Measurements from ENCODE around the gene HPS5. TPM values are rescaled to one million over a fixed set of nuclear protein-coding genes. Genes with fewer than 3 reads are reported as not detected.

Gene HPS5
- total RNA-seq, 1 experiment from 2014 or later: 16.0 TPM

DNA sequence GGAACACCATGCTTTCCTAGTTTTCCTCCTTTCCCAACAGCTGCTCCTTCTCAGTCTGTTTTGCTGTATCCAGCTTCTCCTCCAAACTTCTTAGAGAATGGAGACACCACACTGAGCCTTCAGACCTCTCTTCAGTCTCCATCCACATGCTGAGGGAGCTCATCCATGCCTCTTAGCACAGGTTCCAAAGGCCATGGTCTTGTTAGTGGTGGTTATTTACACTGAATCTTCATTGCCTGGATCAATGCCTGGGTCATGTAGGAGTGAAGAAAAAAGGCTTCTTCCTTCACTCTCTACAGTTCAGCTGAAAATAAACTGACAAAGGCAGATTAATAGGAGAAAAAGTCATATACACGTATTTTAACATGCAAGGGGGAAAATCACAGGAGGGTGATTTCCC lies 82.3 kb downstream of the HPS5 start:
- no peak for DNase-seq (ENCODE audit: low read depth)

DNA sequence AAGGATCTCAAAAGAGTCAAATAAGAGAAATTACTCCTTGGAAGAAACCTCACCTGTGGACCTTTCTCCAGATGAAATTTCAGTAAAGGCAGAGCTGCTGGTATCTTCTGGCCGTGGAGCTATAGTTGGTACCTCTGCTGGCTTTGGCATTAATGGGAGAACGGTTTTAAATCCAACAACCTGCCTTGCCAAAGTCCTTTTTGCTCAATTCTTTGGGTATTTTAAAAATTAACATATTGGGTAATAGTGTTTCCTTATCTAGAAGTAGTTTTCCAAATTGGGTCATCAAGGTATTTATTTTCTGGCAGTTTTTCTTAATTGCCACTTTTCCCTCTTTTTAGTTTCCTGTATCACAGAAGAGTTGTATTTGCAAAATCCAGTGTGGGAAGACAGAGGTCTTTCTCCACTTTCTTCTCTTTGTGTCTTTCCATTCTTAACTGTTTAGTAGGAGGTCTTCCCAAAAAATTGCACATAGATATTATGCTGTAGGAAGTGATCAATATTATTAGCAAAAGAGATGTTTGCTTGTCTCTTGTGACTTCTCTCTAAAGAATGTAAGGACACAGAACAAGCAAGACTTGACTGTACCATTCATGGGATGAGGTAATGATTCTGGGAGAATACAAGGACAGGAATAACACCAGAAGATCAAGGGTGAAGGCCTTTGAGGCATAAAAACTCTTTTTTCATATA lies 85.1 kb downstream of the HPS5 start, which contains the start of gene SAA4:
Gene SAA4, minus strand, starts transcription at position 139 of the 693 bp plus-strand sequence. CDS start 876 bp downstream, outside the sequence.
- DNase-seq (ENCODE audit: low read depth): no peak

DNA sequence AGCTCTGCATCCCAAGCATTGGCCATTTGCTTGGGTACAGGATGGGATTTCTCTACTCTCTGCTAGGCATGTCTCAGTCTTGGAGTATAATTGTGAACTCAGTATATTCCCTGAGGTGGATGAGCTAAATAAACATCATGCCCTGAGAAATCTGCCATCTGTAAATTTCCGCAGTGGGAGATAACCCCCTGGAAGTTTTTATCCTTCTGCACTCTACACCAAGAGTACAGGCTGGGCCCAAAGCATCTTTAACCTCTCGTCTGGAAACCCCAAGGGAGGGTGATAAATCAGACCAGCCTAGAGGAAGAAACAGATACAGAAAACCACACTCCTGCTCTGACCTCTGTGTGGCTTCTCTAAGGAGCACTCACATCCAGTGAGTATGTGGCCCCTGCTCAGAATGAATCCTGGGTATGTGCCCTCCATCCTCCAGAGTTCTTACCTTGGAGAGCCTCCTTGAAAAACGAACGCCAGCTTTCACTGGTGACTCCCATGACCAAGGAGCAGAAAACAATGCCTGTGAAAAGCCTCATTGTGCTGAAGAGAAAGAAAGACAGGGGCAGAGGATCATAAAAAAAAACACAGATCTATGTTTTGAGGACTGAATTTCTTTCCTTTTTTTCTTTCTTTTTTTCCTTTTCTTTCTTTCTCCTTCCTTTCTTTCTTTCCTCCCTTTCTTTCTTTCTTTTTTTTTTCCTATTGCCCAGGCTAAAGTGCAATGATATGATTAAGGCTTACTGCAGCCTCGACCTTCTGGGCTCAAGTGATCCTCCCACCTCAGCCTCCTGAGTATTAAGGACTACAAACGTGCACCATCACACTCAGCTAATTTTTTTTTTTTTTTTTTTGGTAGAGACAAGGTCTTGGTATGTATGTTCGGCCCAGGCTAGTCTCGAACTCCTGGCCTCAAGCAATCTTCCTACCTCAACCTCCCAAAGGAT lies 86.3 kb downstream of the HPS5 start:
- no peak for DNase-seq (ENCODE audit: low read depth)

DNA sequence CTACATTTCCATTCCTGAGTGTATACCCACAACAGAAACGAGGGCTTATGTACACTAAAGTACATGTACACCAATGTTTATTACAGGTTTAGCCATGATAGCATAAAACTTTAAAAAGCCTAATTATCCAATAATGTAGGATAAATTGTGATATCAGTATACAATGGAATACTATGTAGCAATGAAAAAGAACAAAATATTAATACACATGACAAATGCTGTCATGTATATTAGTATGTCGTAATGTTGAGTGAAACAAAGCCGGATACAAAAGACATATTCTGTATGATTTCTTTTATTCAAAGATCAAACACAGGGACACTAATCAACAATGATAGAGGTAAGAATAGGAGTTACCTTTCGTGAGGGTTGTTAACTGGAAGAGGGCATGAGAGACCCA lies 88.0 kb downstream of the HPS5 start:
- DNase-seq (ENCODE audit: low read depth): no peak

DNA sequence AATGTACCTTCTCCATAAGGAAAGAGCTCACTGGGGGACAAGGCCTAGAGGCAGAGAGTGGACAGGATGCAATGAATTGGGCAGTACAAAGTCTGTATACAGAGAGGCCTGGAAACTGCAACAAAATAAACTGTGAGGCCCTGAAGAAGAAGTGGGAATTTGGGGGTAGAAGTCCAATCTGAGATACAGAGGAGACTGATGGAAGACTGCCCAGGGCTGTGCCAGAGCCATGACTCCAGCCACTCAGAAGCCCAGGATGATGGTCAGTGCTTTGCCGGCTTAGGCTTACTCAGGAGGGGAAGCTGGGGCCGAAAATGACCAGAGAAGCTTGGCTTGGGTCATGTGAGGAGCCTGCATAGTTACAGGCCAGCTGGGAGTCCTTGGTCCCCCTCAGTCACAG lies 91.1 kb downstream of the HPS5 start:
- DNase-seq (ENCODE audit: low read depth): no peak

DNA sequence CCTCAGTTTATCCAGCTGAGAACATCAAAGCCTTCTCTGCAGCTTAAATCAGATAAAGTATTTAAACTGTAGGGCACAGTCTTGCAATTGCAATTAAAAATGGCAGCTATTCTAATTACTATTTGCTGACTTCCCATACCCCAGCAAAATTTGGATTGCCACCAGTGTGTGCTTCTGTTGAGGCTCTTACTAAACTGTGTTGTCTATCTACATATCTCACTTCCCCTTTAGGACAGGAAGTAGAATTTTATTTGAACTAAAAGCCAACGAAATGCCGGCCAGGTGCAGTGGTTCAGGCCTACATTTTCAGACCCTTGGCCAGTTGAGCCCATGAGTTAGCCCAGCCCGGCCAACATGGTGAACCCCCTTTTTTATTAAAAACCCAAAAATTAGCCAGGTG lies 92.4 kb downstream of the HPS5 start:
- DNase-seq (ENCODE audit: low read depth): no peak

Other genes starting within 250 kb of the HPS5 start
- 30.9 and 31.7 TPM in 2 replicates for gene SAAL1, start 216.1 kb downstream of the HPS5 start, total RNA-seq (2014; rRNA removed; shearing (Covaris generic))
- gene MRGPRX3, start 189.6 kb downstream of the HPS5 start, total RNA-seq (2014; rRNA removed; shearing (Covaris generic)): not detected in 2 replicates
- gene MRGPRX4, start 149.3 kb downstream of the HPS5 start, total RNA-seq (2014; rRNA removed; shearing (Covaris generic)): not detected in 2 replicates
- gene SAA4, start 85.3 kb downstream of the HPS5 start, total RNA-seq (2014; rRNA removed; shearing (Covaris generic)): not detected in 2 replicates
- gene SAA2, start 73.5 kb downstream of the HPS5 start, total RNA-seq (2014; rRNA removed; shearing (Covaris generic)): 0.20 and 0.84 TPM in 2 replicates
- not detected in 2 replicates for gene SAA1, start 55.9 kb downstream of the HPS5 start, total RNA-seq (2014; rRNA removed; shearing (Covaris generic))
- gene GTF2H1, start 427 bp upstream of the HPS5 start, total RNA-seq (2014; rRNA removed; shearing (Covaris generic)): 53.6 and 74.5 TPM in 2 replicates
- gene LDHA, start 72.4 kb upstream of the HPS5 start, total RNA-seq (2014; rRNA removed; shearing (Covaris generic)): 1,614 and 1,664 TPM in 2 replicates
- 0.29 TPM in 1 of 2 replicates, not detected in the other for gene LDHC, start 90.2 kb upstream of the HPS5 start, total RNA-seq (2014; rRNA removed; shearing (Covaris generic))
- gene LDHAL6A, start 133.7 kb upstream of the HPS5 start, total RNA-seq (2014; rRNA removed; shearing (Covaris generic)): not detected in 2 replicates
- 87.9 and 90.1 TPM in 2 replicates for gene TSG101, start 204.8 kb upstream of the HPS5 start, total RNA-seq (2014; rRNA removed; shearing (Covaris generic))

Measured in RPMI7951 (cell line).